AG04450 (cell line): ENCODE measurements around the gene DMGDH. TPM values are rescaled to one million over a fixed set of nuclear protein-coding genes. Genes with fewer than 3 reads are reported as not detected.
"Not testable (repeated sequence)": the region's sequence is repeated elsewhere in the genome, so short reads cannot be mapped to it uniquely, and the experiment has no call there.

ENCODE experiments used
- CTCF ChIA-PET: fragments of 300-600, 350-600 bp; formaldehyde crosslinking; extraction: SDS; loops from one replicate; lab custom pipeline; 2022; ENCODE audit warnings: antibody characterized with exemption, inconsistent platforms; lab: Charles Lee
- POLR2A ChIA-PET: fragments of 350-600 bp; formaldehyde crosslinking; extraction: SDS; loops from one replicate; lab custom pipeline; 2021; ENCODE audit warnings: antibody characterized with exemption, inconsistent platforms; lab: Yijun Ruan, JAX
- DNase-seq: peaks from one replicate; pipeline ENCODE4 v3.0.0-alpha.2; 2011; ENCODE audit warnings: low read depth, low spot score
- H3K27ac ChIP-seq: one replicate; pipeline ENCODE4 v1.5.1; 2012; ENCODE audit warnings: low read depth, low read length, control low read depth
- H3K27me3 ChIP-seq: one replicate; pipeline ENCODE4 v1.6.0; 2012; ENCODE audit warnings: low read length; ENCODE audit not compliant: control insufficient read depth, insufficient read depth
- H3K4me3 ChIP-seq: 2 replicates; pipeline ENCODE4 v1.5.1; 2011; ENCODE audit warnings: mild to moderate bottlenecking, low read depth, low read length, control low read depth
- H3K9me3 ChIP-seq: 2 replicates; pipeline ENCODE4 v1.5.1; 2012; ENCODE audit warnings: low read length; ENCODE audit not compliant: control insufficient read depth, insufficient read depth
- polyA plus RNA-seq: library from polyadenylated mRNA; depleted of rRNA; stranded (reverse); fragments of >200 nt; gene quantifications from 2 replicates; pipeline ENCODE4 v1.2.3, GENCODE V29; 2011
- TF ChIP-seq, protein P1 (sequence below): IDR thresholded peaks from 2 replicates; pipeline ENCODE4 v1.5.1; 2011; ENCODE audit warnings: low read depth, low read length, control low read depth, inconsistent platforms

DMGDH gene
- polyA plus RNA-seq, 1 experiment, result 1.9 TPM

DNA sequence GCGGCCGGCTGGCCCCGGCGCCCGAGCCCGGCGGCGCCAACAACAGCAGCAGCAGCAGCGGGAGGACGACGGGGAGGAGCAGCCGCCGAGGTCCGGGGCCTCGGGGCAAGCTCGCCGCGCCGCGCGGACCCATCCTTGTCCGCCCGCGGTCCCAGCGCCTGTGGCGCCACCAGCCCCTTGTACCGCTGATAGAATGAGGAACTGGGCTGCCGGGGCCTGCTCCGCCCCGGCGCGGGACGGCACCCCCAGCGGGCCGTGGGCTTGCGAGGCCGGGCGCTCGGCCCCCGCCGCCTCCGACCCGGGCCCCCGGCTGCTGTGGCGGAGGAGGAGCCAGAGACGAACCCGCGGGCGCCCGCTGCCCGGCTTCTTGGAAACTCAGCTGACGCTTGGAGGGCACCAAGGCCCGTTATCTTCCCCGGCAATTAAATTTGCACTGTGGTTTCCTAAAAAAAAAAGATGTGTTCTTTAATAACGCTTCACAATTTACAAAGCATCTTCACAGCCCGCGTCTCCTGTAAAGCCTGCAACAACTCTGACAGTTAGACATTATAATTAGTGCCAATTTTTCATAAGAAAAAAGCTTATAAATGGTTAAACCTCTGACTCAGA lies 84.3 kb downstream of the DMGDH start, which contains the start of gene ARSB:
Gene ARSB (minus strand): TSS at position 195 of the 609 bp plus-strand sequence. CDS start 62 bp downstream, at position 133.
- DNase-seq, result no peak
- Histone ChIP-seq H3K27ac (peak within 1 kb of the TSS; percentile 73), H3K4me3 (peak within 1 kb of the TSS; percentile 73), H3K9me3 (no peaks in the 10 kb centered on the region), H3K27me3 (no peaks in the 10 kb centered on the region)
- ChIA-PET CTCF (interaction anchor here (1.5 to 2.0 kb wide), 4 partner anchors 36 to 148 kb away, joined by 3 to 11 read pairs (median 8); no protein-coding TSS in a partner anchor), POLR2A (interaction anchor here (0.6 to 1.6 kb wide), 10 partner anchors 40 to 797 kb away, joined by 3 to 4 read pairs (median 3); no protein-coding TSS in a partner anchor)
- TF ChIP-seq, protein P1, sequence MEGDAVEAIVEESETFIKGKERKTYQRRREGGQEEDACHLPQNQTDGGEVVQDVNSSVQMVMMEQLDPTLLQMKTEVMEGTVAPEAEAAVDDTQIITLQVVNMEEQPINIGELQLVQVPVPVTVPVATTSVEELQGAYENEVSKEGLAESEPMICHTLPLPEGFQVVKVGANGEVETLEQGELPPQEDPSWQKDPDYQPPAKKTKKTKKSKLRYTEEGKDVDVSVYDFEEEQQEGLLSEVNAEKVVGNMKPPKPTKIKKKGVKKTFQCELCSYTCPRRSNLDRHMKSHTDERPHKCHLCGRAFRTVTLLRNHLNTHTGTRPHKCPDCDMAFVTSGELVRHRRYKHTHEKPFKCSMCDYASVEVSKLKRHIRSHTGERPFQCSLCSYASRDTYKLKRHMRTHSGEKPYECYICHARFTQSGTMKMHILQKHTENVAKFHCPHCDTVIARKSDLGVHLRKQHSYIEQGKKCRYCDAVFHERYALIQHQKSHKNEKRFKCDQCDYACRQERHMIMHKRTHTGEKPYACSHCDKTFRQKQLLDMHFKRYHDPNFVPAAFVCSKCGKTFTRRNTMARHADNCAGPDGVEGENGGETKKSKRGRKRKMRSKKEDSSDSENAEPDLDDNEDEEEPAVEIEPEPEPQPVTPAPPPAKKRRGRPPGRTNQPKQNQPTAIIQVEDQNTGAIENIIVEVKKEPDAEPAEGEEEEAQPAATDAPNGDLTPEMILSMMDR, result no peak

DNA sequence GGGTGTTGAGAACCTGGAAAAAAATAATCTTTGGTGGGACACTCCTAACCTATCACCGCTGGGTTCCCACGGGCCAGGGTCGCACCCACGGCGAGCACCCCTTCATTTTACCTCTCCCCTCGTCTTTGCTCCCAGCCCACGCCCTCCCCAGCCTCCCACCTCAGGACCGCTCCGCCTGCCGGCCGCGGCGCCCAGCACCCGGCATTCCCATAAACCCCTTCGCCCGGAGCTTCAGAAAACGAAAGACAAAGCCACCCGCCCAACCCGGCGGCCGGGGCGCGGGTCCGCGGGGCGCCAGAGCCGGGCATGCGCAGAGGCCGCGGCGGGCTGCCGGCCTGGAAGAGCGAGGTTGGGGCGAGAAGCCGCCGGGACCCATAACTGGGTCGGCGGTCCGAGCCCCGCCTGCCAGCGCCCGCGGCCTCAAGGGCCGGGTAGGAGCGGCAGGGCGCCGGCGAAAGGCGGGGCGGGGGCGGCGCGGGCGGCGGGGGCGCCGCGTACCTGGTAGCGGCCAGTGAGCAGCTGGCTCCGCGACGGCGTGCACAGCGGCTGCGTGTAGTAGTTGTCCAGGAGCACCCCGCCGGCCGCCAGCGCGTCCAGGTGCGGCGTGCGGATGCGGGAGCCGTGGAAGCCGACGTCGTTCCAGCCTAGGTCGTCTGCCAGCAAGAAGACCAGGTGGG lies 84.9 kb downstream of the DMGDH start:
- ChIA-PET POLR2A (interaction anchor here (0.6 to 1.6 kb wide), 10 partner anchors 18 to 796 kb away, joined by 3 to 4 read pairs (median 3); no protein-coding TSS in a partner anchor), CTCF (interaction anchor here (1.0 to 2.0 kb wide), 5 partner anchors 10 to 148 kb away, joined by 3 to 11 read pairs (median 8); no protein-coding TSS in a partner anchor)
- Histone ChIP-seq H3K27me3 (no peaks in the 10 kb centered on the region), H3K4me3 (peak overlapping the region; percentile 73), H3K9me3 (no peaks in the 10 kb centered on the region), H3K27ac (no peak overlapping the region)
- peak; percentile 33 for DNase-seq
- TF ChIP-seq, protein P1, result peak; percentile 54

DNA sequence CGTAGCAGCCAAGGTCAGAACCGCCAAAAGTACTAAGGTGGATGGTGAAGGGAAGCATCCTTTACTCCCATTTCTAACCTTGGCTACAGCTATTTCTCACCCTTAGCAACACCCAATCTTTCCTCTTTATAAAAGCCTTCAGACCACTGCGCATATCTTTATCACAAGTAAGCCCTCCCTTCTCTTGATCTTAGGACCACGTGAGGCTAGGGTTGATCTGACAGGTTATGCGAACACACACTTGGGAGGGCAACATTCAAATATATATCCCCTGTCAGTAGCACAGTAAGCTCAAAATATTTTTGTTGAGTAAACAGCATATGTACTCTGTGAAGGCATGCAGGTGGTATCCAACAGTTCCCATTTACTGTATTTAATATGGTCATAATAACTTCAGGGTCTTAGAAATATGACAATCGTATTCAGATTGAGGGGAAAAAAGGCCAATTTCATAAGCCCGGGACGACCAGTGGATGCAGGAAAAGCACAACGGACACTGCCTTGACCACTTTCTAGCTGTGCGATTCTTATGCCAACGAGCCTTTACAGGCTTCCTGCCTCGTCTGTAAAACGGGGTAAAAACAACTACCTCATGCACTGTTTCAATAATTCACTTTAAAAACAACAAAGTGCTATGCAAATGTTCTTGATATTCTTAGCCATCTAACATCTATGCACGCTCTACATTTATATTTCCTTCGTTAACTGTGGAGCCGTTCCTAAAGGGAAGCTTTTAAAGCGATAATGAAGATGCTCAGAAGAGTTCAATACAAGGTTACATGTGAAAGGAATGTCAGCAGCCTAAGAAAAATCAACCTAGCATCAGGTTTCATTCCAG lies 85.7 kb downstream of the DMGDH start:
- no peaks in the 10 kb centered on the region for H3K9me3 ChIP-seq
- peak overlapping the region; percentile 73 for H3K4me3 ChIP-seq
- ChIA-PET POLR2A (interaction anchor here (1.6 kb wide), 1 partner anchor 236 kb away, joined by 3 read pairs; no protein-coding TSS in a partner anchor), CTCF (interaction anchor here (1.0 to 2.0 kb wide), 6 partner anchors 9 to 663 kb away, joined by 3 to 11 read pairs (median 6); no protein-coding TSS in a partner anchor)
- no peak overlapping the region for H3K27ac ChIP-seq
- H3K27me3 ChIP-seq, result no peaks in the 10 kb centered on the region
- TF ChIP-seq, protein P1, result no peak
- no peak for DNase-seq

DNA sequence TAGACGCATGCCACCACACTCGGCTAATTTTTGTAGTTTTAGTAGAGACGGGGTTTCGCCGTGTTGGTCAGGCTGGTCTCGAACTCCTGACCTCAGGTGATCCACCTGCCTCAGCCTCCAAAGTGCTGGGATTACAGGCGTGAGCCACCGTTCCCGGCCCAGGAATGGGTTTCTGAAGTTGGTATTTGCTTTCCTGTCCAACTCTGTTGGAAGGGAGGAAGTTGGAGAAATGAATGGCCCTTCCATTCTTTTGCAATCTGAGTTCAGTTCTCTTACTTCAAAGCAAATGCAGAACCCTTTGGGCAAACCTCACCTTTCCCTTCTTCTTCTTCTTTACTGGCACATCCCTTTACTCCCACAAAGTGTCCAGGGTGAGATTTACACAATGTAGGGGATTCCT lies 86.3 kb downstream of the DMGDH start:
- CTCF ChIA-PET, result interaction anchor here (1.3 to 2.0 kb wide), 3 partner anchors 39 to 662 kb away, joined by 3 to 11 read pairs (median 8); no protein-coding TSS in a partner anchor
- POLR2A ChIA-PET, H3K27me3 ChIP-seq, H3K9me3 ChIP-seq, H3K27ac ChIP-seq, H3K4me3 ChIP-seq, DNase-seq: not testable (repeated sequence)

DNA sequence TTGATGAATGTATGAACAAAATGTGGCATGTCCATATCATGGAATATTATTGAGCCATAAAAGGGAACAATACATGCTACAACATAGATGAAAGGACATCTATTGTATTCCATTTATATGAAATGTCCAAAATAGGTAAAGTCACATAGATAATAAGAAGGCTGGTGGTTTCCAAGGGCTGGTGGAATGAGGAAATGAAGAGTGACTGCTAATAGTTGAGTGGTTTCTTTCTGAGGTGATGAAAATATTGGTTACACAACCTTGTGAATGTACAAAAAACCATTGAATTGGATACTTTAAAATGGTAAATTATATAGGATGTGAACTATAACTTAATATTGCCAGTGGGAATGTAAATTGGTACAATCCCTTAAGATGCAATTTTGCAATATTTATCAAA lies 89.6 kb downstream of the DMGDH start:
- Histone ChIP-seq H3K4me3 (no peak overlapping the region), H3K27me3 (no peaks in the 10 kb centered on the region), H3K9me3 (no peaks in the 10 kb centered on the region), H3K27ac (no peak overlapping the region)
- DNase-seq, result no peak
- TF ChIP-seq, protein P1, result no peak
- POLR2A ChIA-PET, result interaction anchor here (0.6 kb wide), 1 partner anchor 332 kb away, joined by 3 read pairs; no protein-coding TSS in a partner anchor
- CTCF ChIA-PET, result no interaction called here
